ENCODE measurements around the gene PPIL1.

- no peak for TF ChIP-seq POLR2AphosphoS5 (IDR thresholded peaks at IDR 0.05)
- TF ChIP-seq POLR2A (IDR thresholded peaks at IDR 0.05): no peak
These were observed 69.4 kb downstream of the PPIL1 start for GRCh38 chr6:36805096-36805797.
